ENCODE results near the gene CHAF1A.

- TF ChIP-seq POLR2AphosphoS5 (IDR thresholded peaks at IDR 0.05; ENCODE audit: low read depth, low read length) (0 out of 2 replicates have a peak, but pooled peaks have one; percentile 79), BRCA1 (IDR thresholded peaks at IDR 0.05; ENCODE audit: low read depth, low read length) (no peak), CTCF (IDR thresholded peaks at IDR 0.05; ENCODE audit: control extremely low read depth in 1 of 3, insufficient read depth in 1 of 3, low read depth in 1 of 3, low read length in 3 of 3) (no peak), EZH2 (IDR thresholded peaks at IDR 0.05; ENCODE audit: low read depth, low read length, severe bottlenecking) (no peak), POLR2A (IDR thresholded peaks at IDR 0.05; ENCODE audit: control extremely low read depth in 1 of 2, low read depth in 2 of 2, low read length in 2 of 2) (no peak; a peak in 1 of 3 replicates), TAF1 (IDR thresholded peaks at IDR 0.05; ENCODE audit: low read depth, low read length) (no peak)
Measured at GRCh38 chr19:4445963-4446703, 43.7 kb downstream of the CHAF1A start.
